GM19324 (cell line): Measurements from ENCODE around the gene DIAPH1.

Source experiments
- ATAC-seq: cut with Tn5 transposase; IDR thresholded peaks from one replicate; pipeline ENCODE4 v1.9.1; 2021; ENCODE audit warnings: mild to moderate bottlenecking, moderate library complexity; ENCODE audit not compliant: unreplicated experiment, low FRiP score

Gene DIAPH1

DNA sequence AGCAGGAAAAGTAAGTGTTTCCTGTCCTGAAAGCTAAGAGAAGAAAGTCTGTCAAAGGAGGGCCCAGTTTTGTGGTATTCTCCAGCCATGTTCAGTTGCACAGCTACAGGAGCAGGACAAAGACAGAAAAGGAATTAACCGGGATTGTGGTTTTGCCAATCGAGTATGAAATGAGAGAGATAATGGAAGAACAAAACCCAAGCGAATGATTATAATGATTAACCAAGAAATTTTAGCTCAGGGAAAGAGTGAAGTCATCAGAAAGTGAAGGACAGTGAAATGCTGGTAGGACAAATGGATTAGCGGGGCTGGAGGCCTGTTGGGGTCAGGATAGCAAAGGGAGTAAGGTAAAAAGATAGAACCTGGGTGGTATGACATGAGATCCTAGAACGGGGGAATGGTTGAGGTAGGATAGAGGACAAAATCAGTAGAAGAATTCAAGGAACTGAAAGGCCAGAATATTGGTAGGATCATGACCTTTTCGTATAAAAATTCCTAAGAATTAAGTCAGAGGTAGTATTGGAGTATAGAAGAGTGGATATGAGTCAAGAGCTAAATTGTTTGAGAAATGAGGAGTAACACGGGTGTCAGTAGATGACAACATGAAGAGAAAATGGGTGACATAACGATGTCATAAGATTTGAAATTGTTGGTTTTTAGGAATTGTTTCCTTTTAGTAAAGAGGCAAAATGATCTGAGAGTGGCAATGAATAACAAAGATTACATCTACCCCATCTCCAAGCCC is 52.8 kb downstream of the DIAPH1 start:
- no peak for ATAC-seq

GRCh38 chr5:141564216-141564692 is 54.5 kb downstream of the DIAPH1 start:
- peak; percentile 91 for ATAC-seq

- no peak for ATAC-seq
Observed at GRCh38 chr5:141560725-141561483, 57.9 kb downstream of the DIAPH1 start.

- no peak for ATAC-seq
Observed at GRCh38 chr5:141560151-141560550, 58.6 kb downstream of the DIAPH1 start.

DNA sequence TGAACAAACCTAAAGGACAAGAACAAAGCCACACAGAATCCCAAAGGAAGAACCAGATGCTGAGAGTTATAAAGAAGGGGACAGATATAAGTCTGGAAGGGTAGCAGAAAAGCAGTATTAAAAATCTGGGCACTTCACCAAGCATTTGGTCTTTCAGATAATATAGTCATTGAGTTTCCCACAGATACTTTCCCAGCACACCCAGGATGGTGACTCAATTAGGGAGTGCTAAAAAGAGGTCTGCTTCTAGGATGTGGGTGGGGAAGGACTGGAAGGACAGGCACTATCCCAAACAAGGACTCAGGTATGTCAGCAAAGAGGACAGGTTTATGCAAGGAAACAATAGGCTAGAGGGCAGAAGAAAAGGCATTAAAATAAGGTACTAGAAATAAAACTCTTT is 59.3 kb downstream of the DIAPH1 start:
- no peak for ATAC-seq

DNA sequence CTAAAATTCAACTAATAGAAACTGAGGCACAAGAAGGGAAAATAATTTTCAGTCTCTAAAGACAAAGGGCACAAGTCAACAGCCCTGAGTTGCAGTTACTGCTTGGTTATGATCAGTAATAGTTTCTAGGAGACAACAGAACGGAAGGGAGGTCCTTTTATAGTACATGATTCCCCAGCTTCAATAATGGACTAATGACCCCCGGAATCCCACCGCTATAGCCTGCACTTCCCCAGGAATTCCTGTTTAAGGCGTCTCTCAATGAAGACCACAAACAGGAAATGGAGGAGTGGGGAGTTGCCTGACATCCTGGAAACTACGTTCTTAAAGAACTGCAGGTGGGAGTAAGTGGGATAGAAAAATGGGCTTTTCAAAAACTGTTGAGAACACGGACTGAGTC is 60.6 kb downstream of the DIAPH1 start:
- no peak for ATAC-seq

- ATAC-seq = no peak
Observed at GRCh38 chr5:141557681-141558136, 61.1 kb downstream of the DIAPH1 start.

- ATAC-seq = no peak
Observed at GRCh38 chr5:141547921-141548320, 70.9 kb downstream of the DIAPH1 start.

GRCh38 chr5:141547488-141547887 is 71.3 kb downstream of the DIAPH1 start:
- no peak for ATAC-seq

- ATAC-seq = no peak
Observed at GRCh38 chr5:141543053-141543452, 75.7 kb downstream of the DIAPH1 start.

- no peak for ATAC-seq
Observed at GRCh38 chr5:141534492-141535213, 84.1 kb downstream of the DIAPH1 start.

- ATAC-seq = no peak
Observed at GRCh38 chr5:141533897-141534296, 84.9 kb downstream of the DIAPH1 start.

DNA sequence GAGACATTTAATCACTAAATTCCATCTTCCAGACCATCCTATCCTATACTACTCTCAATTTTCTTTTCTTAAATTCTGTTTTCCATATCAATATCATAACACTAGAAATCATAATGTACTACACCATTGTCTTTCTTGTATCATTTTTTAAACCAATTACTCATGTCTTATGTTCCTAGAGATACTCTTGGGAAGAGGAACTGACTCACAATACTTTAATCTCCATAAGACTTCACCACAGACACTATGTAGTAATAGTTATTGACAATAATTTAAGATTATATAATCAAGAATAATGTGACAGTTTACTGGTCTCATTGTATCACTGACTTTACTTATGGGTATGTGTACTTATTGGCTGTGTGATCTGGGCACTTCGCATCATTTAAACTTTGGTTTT is 86.1 kb downstream of the DIAPH1 start:
- ATAC-seq = no peak

DNA sequence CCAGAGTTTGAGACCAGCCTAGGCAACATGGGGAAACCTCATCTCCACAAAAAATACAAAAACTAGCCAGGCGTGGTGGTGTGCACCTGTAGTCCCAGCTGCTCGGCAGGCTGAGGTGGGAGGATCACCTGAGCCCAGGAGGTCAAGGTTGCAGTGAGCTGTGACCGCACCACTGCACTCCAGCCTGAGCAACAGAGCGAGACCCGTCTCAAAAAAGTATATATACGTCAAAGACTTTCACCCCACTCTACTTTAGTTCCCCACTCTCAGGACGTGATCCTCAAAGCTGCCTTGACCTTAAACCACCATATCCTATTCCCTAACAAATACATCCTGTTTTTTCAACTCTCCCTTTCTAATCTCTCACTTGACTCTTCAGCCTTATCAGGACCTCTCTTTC is 88.9 kb downstream of the DIAPH1 start:
- no peak for ATAC-seq

DNA sequence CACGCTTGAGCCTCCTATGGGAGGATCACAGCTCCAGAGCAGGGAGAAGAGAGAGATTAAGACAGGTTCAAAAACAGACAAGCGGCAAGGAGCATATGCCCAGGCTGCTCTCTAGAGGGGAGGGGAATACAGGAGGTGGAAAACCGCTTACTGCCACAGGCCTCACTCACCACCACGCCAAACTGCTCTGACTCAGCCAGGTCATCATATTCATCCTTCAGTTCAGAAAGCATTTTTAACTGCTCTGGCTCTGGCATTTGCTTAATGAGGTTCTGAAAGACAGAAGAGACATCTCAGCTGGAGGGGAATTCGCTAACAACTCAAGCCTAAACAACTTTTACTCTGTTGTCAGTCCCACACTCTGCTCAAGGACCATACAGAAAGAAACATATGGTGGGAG is 89.8 kb downstream of the DIAPH1 start:
- no peak for ATAC-seq

- no peak for ATAC-seq
Observed at GRCh38 chr5:141528291-141528984, 90.4 kb downstream of the DIAPH1 start.

DNA sequence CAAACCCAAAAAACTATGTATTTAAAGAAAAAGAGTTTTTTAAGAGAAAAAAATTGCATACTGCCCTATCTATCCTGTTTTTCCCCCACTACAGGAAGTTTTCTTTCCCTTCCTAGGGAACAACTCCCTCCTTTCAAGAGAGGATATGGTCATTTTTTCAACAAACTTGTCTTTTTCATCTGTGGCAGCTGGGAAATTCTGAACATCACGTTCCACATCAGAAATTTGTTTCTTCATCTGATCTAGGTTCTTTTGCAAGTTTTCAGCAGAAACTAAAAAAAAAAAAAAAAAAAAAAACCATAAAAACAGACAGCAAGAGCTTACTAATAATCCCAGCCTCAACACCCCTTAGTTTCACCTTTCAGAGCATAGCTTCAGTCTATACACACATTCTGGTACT is 91.4 kb downstream of the DIAPH1 start:
- no peak for ATAC-seq

GRCh38 chr5:141525653-141526052 is 93.1 kb downstream of the DIAPH1 start:
- ATAC-seq = no peak

DNA sequence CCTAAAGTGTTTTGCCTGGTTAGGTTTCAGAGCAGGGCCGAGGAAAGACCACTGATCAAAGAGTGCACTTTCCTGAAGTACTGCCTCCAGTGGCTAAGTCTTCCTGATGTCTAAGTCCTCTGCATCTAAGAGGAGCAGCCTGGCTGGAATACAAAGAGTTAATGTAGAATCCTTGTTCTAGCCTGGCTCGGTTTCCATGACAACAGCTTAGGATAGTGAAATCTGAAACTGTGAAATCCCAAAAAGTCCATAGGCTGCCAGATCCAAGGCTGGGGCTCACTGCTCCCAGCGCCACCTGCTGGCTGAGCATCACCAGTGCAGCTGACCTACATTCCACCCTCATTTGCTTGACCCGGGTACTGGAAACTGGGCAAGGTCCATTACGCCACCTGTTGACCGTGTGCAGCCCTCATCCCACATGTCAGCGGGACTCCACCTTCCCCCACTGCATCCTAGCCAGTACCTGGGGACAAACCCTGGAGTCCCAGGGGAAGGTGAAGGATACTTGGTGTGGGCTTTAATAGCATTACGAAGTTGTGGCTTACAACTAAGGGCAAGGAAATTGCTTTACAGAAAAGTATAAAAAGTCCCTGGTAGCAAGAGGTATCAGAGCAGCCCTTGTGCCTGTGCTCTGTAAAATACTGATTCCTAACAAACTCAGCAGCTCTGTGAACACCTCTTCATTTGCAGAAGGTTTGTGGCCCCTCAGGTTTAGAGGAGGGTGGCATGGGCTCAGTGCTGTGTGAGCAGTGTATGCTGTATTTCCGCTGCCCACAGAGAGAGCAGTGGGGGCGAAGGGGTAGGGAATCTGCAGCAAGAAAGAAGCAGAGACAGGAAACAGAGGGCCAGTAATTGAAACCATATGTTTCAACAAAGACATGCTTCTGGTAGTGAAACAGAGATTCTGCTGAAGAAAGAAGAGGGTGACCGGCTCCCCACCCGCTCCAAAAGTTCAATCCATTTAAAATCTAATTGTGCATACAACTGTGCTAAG is 93.9 kb downstream of the DIAPH1 start:
- peak; percentile 88 for ATAC-seq
